ENCODE measurements around the gene WDR86.

DNA sequence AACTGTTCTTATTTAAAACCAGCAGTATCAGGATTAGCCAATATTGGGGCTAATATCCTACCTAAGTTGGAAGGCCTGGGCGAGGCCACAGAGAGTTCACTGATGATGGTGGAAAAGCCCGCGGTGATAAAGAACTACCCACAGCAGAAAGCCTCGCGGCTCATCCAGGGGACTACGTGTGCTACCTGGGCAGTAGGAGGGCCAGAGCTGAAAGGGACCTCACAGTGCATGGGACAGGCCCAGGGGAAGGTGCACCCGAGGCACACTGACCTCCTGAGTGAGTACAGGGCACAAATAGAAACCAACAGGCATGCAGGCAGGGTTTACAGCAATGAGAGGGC, 1.4 kb downstream of the WDR86 start:
- TF ChIP-seq POLR2AphosphoS5 (IDR thresholded peaks at IDR 0.05) (no peak), TAF1 (IDR thresholded peaks at IDR 0.05; ENCODE audit: low read depth) (no peak), EZH2 (IDR thresholded peaks at IDR 0.05; ENCODE audit: borderline replicate concordance, insufficient read depth, low read length, poor library complexity, severe bottlenecking) (no peak), MXI1 (conservative IDR thresholded peaks at IDR 0.05; ENCODE audit: poor library complexity, severe bottlenecking) (no peak), RAD21 (conservative IDR thresholded peaks at IDR 0.05) (no peak), EP300 (conservative IDR thresholded peaks at IDR 0.05; ENCODE audit: poor library complexity, severe bottlenecking) (no peak), SMC3 (conservative IDR thresholded peaks at IDR 0.05; ENCODE audit: poor library complexity) (no peak)
- TF ChIP-seq, protein P1, sequence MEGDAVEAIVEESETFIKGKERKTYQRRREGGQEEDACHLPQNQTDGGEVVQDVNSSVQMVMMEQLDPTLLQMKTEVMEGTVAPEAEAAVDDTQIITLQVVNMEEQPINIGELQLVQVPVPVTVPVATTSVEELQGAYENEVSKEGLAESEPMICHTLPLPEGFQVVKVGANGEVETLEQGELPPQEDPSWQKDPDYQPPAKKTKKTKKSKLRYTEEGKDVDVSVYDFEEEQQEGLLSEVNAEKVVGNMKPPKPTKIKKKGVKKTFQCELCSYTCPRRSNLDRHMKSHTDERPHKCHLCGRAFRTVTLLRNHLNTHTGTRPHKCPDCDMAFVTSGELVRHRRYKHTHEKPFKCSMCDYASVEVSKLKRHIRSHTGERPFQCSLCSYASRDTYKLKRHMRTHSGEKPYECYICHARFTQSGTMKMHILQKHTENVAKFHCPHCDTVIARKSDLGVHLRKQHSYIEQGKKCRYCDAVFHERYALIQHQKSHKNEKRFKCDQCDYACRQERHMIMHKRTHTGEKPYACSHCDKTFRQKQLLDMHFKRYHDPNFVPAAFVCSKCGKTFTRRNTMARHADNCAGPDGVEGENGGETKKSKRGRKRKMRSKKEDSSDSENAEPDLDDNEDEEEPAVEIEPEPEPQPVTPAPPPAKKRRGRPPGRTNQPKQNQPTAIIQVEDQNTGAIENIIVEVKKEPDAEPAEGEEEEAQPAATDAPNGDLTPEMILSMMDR (IDR thresholded peaks at IDR 0.05; ENCODE audit: poor library complexity, severe bottlenecking) = no peak
- TF ChIP-seq, protein P2, sequence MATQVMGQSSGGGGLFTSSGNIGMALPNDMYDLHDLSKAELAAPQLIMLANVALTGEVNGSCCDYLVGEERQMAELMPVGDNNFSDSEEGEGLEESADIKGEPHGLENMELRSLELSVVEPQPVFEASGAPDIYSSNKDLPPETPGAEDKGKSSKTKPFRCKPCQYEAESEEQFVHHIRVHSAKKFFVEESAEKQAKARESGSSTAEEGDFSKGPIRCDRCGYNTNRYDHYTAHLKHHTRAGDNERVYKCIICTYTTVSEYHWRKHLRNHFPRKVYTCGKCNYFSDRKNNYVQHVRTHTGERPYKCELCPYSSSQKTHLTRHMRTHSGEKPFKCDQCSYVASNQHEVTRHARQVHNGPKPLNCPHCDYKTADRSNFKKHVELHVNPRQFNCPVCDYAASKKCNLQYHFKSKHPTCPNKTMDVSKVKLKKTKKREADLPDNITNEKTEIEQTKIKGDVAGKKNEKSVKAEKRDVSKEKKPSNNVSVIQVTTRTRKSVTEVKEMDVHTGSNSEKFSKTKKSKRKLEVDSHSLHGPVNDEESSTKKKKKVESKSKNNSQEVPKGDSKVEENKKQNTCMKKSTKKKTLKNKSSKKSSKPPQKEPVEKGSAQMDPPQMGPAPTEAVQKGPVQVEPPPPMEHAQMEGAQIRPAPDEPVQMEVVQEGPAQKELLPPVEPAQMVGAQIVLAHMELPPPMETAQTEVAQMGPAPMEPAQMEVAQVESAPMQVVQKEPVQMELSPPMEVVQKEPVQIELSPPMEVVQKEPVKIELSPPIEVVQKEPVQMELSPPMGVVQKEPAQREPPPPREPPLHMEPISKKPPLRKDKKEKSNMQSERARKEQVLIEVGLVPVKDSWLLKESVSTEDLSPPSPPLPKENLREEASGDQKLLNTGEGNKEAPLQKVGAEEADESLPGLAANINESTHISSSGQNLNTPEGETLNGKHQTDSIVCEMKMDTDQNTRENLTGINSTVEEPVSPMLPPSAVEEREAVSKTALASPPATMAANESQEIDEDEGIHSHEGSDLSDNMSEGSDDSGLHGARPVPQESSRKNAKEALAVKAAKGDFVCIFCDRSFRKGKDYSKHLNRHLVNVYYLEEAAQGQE (IDR thresholded peaks at IDR 0.05; ENCODE audit: borderline replicate concordance) = no peak

Measured in neural cell (in vitro differentiated cells).